ENCODE measurements around the gene SLC5A2.

- TF ChIP-seq EZH2 (IDR thresholded peaks at IDR 0.05; ENCODE audit: low read length, unreplicated experiment), result no peak
- no peak for TF ChIP-seq EZH2phosphoT487 (IDR thresholded peaks at IDR 0.05; ENCODE audit: borderline replicate concordance, low read length)
- TF ChIP-seq CTCF (conservative IDR thresholded peaks at IDR 0.05; ENCODE audit: low read depth, low read length), result no peak
Measured at GRCh38 chr16:31502981-31503380, 20.1 kb downstream of the SLC5A2 start.
